Neuronal stem cell (in vitro differentiated cells): ENCODE measurements around the gene CLEC16A.
"Not testable (repeated sequence)": the region's sequence is repeated elsewhere in the genome, so short reads cannot be mapped to it uniquely, and the experiment has no call there.

Experiments
- DNase-seq: peaks from one replicate; pipeline ENCODE4 v3.0.0-alpha.2; 2013; ENCODE audit warnings: low spot score
- H2AFZ ChIP-seq: one replicate; pipeline ENCODE4 v1.6.1; 2013; ENCODE audit warnings: mild to moderate bottlenecking, low read length, inconsistent platforms
- H2AK5ac ChIP-seq: 2 replicates; pipeline ENCODE4 v1.6.1; 2013; ENCODE audit warnings: low read depth, mild to moderate bottlenecking, inconsistent platforms, low read length, moderate library complexity, mixed read lengths
- H2BK120ac ChIP-seq: 2 replicates; pipeline ENCODE4 v1.6.1; 2013; ENCODE audit warnings: low read depth, mild to moderate bottlenecking, inconsistent platforms, low read length, moderate library complexity, mixed read lengths
- H2BK12ac ChIP-seq: one replicate; pipeline ENCODE4 v1.6.1; 2013; ENCODE audit warnings: low read length, inconsistent platforms
- H2BK15ac ChIP-seq: 2 replicates; pipeline ENCODE4 v1.6.1; 2013; ENCODE audit warnings: mild to moderate bottlenecking, low read length, inconsistent platforms, mixed read lengths
- H2BK5ac ChIP-seq: one replicate; pipeline ENCODE4 v1.6.1; 2013; ENCODE audit warnings: inconsistent platforms, mild to moderate bottlenecking, low read length, moderate library complexity
- H3K14ac ChIP-seq: one replicate; pipeline ENCODE4 v1.6.1; 2013; ENCODE audit warnings: low read length, inconsistent platforms
- H3K18ac ChIP-seq: 2 replicates; pipeline ENCODE4 v1.6.1; 2013; ENCODE audit warnings: low read length, inconsistent platforms
- H3K23ac ChIP-seq: 2 replicates; pipeline ENCODE4 v1.6.1; 2013; ENCODE audit warnings: low read depth, mild to moderate bottlenecking, mixed read lengths, low read length, inconsistent platforms; ENCODE audit not compliant: poor library complexity
- H3K27ac ChIP-seq: replicated peaks from 3 replicates; pipeline ENCODE4 v1.5.1; 2013; ENCODE audit warnings: low read length, inconsistent platforms
- H3K27me3 ChIP-seq, 3 experiments: 2 replicates each; pipeline ENCODE4 v1.6.1; 2013; ENCODE audit warnings: low read length in 3 of 3, mild to moderate bottlenecking in 2 of 3, inconsistent platforms in 1 of 3, low read depth in 1 of 3, mixed read lengths in 1 of 3, moderate library complexity in 1 of 3; ENCODE audit not compliant: control insufficient read depth in 3 of 3, insufficient read depth in 3 of 3
- H3K36me3 ChIP-seq, 2 donors: replicated peaks in 1 of 2; 2 replicates each; pipeline ENCODE4 v1.6.1; 2013; ENCODE audit warnings: low read length in 2 of 2; ENCODE audit not compliant: control insufficient read depth in 2 of 2, insufficient read depth in 2 of 2
- H3K4ac ChIP-seq: 2 replicates; pipeline ENCODE4 v1.6.1; 2013; ENCODE audit warnings: inconsistent platforms, mild to moderate bottlenecking, low read length, moderate library complexity
- H3K4me1 ChIP-seq, 2 donors: 1 replicate in 1 of 2; 2 replicates in 1 of 2; pipeline ENCODE4 v1.6.1; 2013; ENCODE audit warnings: low read length in 2 of 2, low read depth in 1 of 2; ENCODE audit not compliant: control insufficient read depth in 2 of 2, insufficient read depth in 1 of 2
- H3K4me2 ChIP-seq: one replicate; pipeline ENCODE4 v1.6.1; 2013; ENCODE audit warnings: mild to moderate bottlenecking, low read length, inconsistent platforms; ENCODE audit not compliant: insufficient read depth, poor library complexity, severe bottlenecking
- H3K4me3 ChIP-seq, 2 donors: 2 replicates each; pipeline ENCODE4 v1.5.1; 2013; ENCODE audit warnings: low read length in 2 of 2, mild to moderate bottlenecking in 2 of 2, inconsistent platforms in 1 of 2, moderate library complexity in 1 of 2
- H3K79me1 ChIP-seq: one replicate; pipeline ENCODE4 v1.6.1; 2013; ENCODE audit warnings: low read depth, mild to moderate bottlenecking, inconsistent platforms, low read length, moderate library complexity
- H3K9ac ChIP-seq: one replicate; pipeline ENCODE4 v1.6.1; 2013; ENCODE audit warnings: mild to moderate bottlenecking, low read depth, low read length, inconsistent platforms; ENCODE audit not compliant: poor library complexity
- H3K9me3 ChIP-seq, 2 donors: replicated peaks in 1 of 2; 2 replicates each; pipeline versions ENCODE3 to v1.6.1; 2013; ENCODE audit warnings: low read length in 2 of 2, mild to moderate bottlenecking in 2 of 2, inconsistent platforms in 1 of 2, low read depth in 1 of 2, mixed read lengths in 1 of 2, moderate library complexity in 1 of 2; ENCODE audit not compliant: control insufficient read depth in 2 of 2, insufficient read depth in 1 of 2
- H4K8ac ChIP-seq: one replicate; pipeline ENCODE4 v1.6.1; 2013; ENCODE audit warnings: low read depth, mild to moderate bottlenecking, inconsistent platforms, low read length, moderate library complexity
- H4K91ac ChIP-seq: one replicate; pipeline ENCODE4 v1.6.1; 2013; ENCODE audit warnings: low read length, low read depth, mild to moderate bottlenecking, inconsistent platforms; ENCODE audit not compliant: poor library complexity
- WGBS, 2 donors: extraction: QIAGEN DNeasy Blood & Tissue Kit; methylation state at CpG; one replicate each; pipeline ENCODE4 v1.1.7; 2013; ENCODE audit warnings: missing lambda C conversion rate in 2 of 2, mixed read lengths in 1 of 2; ENCODE audit not compliant: insufficient read length in 2 of 2, insufficient replicate concordance in 1 of 2; ENCODE audit errors: extremely low coverage in 2 of 2; 5-methylcytosine and 5-hydroxymethylcytosine counted together

The CLEC16A gene

DNA sequence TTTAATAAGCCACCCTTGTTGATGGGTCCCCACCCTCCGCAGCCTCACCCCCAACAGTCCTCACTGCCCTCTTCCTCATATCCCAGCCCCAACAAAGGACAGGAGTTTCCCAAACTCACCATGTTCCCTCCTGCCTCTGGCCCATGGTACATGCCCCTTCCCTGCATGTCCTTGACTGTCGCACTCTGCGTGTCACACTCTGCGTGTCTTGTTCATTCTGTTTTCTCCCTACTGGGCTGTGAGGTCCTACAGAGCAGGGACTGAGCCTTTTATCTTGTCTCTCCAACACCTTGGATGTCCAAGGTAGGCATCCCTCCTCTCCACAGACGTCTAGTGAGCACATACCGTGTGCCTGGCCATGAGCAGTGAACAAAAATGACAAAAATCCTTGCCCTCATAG, 156.9 kb downstream of the CLEC16A start:
- H3K79me1 ChIP-seq: no peaks in the 10 kb centered on the region
- no peak overlapping the region for H2BK5ac ChIP-seq
- H3K23ac ChIP-seq: no peak overlapping the region
- H4K91ac ChIP-seq: no peak overlapping the region
- no peak overlapping the region for H3K14ac ChIP-seq
- no peak overlapping the region for H2BK15ac ChIP-seq
- peak overlapping the region; percentile 52 for H3K18ac ChIP-seq
- H2AK5ac ChIP-seq: peak overlapping the region; percentile 25
- no peaks in the 10 kb centered on the region for H3K9me3 ChIP-seq
- H2AFZ ChIP-seq: no peak overlapping the region
- no peaks in the 10 kb centered on the region for H3K27me3 ChIP-seq
- no peak overlapping the region for H2BK12ac ChIP-seq
- H3K4me1 ChIP-seq: peaks cover 3 to 16% of the 10 kb centered on the region in 2 donors
- no peak overlapping the region for H3K4ac ChIP-seq
- no peak overlapping the region for H3K4me2 ChIP-seq
- DNase-seq: no peak
- H2BK120ac ChIP-seq: no peak overlapping the region
- WGBS, 2 donors: no CpG with 5 or more reads among the region's 6 CpGs
- H3K36me3 ChIP-seq: no peaks in the 10 kb centered on the region
- H3K4me3 ChIP-seq: no peak overlapping the region
- no peak overlapping the region for H3K9ac ChIP-seq
- no peak overlapping the region for H4K8ac ChIP-seq
- no peak overlapping the region for H3K27ac ChIP-seq

DNA sequence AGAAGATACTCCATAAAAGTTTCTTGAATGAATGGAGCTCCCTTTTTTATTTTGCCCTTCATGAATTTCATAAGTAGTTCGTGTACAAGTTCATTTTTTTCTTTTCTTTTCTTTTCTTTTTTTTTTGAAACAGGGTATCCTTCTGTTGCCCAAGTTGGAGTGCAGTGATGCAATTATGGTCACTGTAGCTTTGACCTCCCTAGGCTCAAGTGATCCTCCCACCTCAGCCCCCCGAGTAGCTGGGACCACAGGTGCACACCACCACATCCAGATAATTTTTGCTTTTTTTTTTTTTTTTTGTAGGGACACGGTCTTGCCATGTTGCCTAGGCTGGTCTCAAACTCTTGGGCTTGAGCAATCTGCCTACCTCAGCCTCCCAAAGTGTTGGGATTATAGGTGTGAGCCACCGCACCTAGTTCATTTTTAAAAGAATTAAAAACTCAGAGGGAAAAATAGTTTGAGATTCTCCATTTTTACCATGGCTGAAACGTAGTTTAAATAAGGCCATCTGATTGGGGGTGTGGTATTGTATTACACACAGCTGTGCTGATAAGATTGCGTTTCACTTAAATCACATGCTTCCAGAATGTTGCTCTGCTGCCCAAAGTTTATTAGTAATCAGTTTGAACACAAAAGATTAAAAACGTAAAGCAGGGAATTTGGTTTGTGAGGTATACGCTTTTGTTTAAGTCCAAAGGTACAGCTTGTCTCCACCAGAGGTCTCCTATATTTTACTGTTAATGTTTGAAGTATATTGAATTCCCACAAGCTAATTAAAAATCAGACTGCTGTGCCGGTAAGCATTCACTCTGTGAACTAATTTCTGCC, 157.5 kb downstream of the CLEC16A start:
- no peak overlapping the region for H3K4ac ChIP-seq
- H3K36me3 ChIP-seq: no peaks in the 10 kb centered on the region
- H3K27ac ChIP-seq: no peak overlapping the region
- H3K9ac ChIP-seq: no peak overlapping the region
- H4K91ac ChIP-seq: no peak overlapping the region
- H3K14ac ChIP-seq: no peak overlapping the region
- no peaks in the 10 kb centered on the region for H3K27me3 ChIP-seq
- no peak overlapping the region for H2BK120ac ChIP-seq
- no peak overlapping the region for H2BK12ac ChIP-seq
- no peak overlapping the region for H3K18ac ChIP-seq
- no peak overlapping the region for H2AK5ac ChIP-seq
- H3K4me3 ChIP-seq: no peak overlapping the region
- no peak overlapping the region for H2BK5ac ChIP-seq
- H3K79me1 ChIP-seq: no peaks in the 10 kb centered on the region
- no CpG with 5 or more reads among the region's 9 CpGs for WGBS, 2 donors
- no peak overlapping the region for H2BK15ac ChIP-seq
- H3K23ac ChIP-seq: no peak overlapping the region
- H4K8ac ChIP-seq: no peak overlapping the region
- no peaks in the 10 kb centered on the region for H3K9me3 ChIP-seq
- no peak overlapping the region for H2AFZ ChIP-seq
- H3K4me1 ChIP-seq: peaks cover 3 to 16% of the 10 kb centered on the region in 2 donors
- H3K4me2 ChIP-seq: no peak overlapping the region
- DNase-seq: no peak

DNA sequence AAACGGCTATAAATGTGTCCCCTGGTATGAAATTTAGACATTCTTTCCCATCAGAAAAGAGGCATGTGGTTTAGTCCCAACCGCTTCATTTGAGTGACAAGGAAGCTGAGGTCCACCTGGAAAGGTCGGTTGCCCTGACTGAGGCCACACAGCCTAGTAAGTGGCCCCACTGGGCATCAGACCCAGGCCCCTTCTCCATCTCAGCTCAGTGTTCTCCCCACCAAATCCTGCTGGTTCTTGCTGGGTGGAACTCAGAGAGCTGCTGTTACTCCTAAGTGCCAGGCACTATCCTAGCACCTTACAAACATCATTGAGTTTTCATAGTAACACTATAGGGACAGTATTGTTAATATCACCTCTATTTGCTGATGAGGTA, 158.1 kb downstream of the CLEC16A start:
- H3K14ac ChIP-seq: no peak overlapping the region
- no peak overlapping the region for H4K91ac ChIP-seq
- no peak overlapping the region for H3K9ac ChIP-seq
- H3K9me3 ChIP-seq: no peaks in the 10 kb centered on the region
- H4K8ac ChIP-seq: no peak overlapping the region
- H2AFZ ChIP-seq: no peak overlapping the region
- no peak overlapping the region for H2BK5ac ChIP-seq
- no peaks in the 10 kb centered on the region for H3K27me3 ChIP-seq
- no CpG with 5 or more reads among the region's 3 CpGs for WGBS, 2 donors
- H3K36me3 ChIP-seq: no peaks in the 10 kb centered on the region
- no peak overlapping the region for H3K4me3 ChIP-seq
- peaks cover 3 to 16% of the 10 kb centered on the region in 2 donors for H3K4me1 ChIP-seq
- H2BK12ac ChIP-seq: no peak overlapping the region
- DNase-seq: no peak
- H2BK120ac ChIP-seq: no peak overlapping the region
- no peak overlapping the region for H3K23ac ChIP-seq
- no peak overlapping the region for H2AK5ac ChIP-seq
- no peak overlapping the region for H2BK15ac ChIP-seq
- no peak overlapping the region for H3K18ac ChIP-seq
- no peak overlapping the region for H3K4ac ChIP-seq
- no peaks in the 10 kb centered on the region for H3K79me1 ChIP-seq
- H3K4me2 ChIP-seq: no peak overlapping the region
- H3K27ac ChIP-seq: no peak overlapping the region

DNA sequence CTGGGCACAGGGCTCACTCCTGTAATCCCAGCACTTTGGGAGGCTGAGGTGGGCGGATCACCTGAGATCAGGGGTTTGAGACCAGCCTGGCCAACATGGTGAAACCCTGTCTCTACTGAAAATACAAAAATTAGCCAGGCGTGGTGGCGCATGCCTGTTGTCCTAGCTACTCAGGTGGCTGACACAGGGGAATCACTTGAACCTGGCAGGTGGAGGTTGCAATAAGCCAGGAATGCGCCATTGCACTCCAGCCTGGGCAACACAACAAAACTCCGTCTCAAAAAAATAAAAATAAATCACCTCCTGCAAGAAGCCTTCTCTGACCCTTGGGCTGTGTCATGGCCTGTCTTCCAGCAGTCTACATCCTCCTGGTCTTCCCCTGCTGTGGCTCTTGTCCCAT, 158.9 kb downstream of the CLEC16A start:
- not testable (repeated sequence) for DNase-seq, H3K79me1 ChIP-seq, H2BK5ac ChIP-seq, H3K4me3 ChIP-seq, H3K14ac ChIP-seq, H3K4me2 ChIP-seq, H3K27me3 ChIP-seq, H2BK12ac ChIP-seq, H3K27ac ChIP-seq, H3K9me3 ChIP-seq, H2BK15ac ChIP-seq, H3K9ac ChIP-seq, H3K36me3 ChIP-seq, H4K91ac ChIP-seq, H2BK120ac ChIP-seq, H4K8ac ChIP-seq, H3K23ac ChIP-seq, H2AFZ ChIP-seq, H2AK5ac ChIP-seq, H3K18ac ChIP-seq, H3K4ac ChIP-seq
- H3K4me1 ChIP-seq: peaks cover 3 to 16% of the 10 kb centered on the region in 2 donors
- WGBS, 2 donors: no CpG with 5 or more reads among the region's 5 CpGs
